GM12875 (cell line): ENCODE measurements around the gene CTNS.
"Not testable (repeated sequence)": the region's sequence is repeated elsewhere in the genome, so short reads cannot be mapped to it uniquely, and the experiment has no call there.

Experiments used
- H3K4me3 ChIP-seq: one replicate; pipeline ENCODE4 v1.5.1; 2011; ENCODE audit warnings: low read depth, low read length, control low read depth
- CTCF ChIP-seq: IDR thresholded peaks from 2 replicates; pipeline ENCODE4 v1.5.1; 2011; ENCODE audit warnings: low read depth, mild to moderate bottlenecking, control low read depth, inconsistent platforms, low read length, moderate library complexity, borderline replicate concordance; ENCODE audit not compliant: insufficient read depth

The CTNS gene

DNA sequence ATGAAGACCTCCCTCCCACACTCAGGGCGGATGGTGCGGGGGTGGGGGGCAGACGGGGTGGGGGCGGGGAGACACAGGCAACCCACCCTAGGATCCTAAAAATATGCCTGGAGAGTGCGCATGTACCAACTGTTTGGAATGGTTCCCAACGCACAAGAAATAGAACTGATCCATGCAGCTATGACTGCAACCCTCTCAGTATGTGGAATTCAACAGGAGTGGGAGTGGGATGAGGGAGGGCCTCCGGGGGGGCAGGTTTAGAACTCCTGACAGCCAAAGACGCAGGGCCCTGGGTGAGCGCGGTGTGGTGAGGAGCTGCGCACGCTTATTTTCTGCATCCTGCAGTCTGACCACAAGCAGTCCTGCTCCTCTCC lies 60.5 kb downstream of the CTNS start:
- H3K4me3 ChIP-seq: no peak overlapping the region
- no peak for TF ChIP-seq CTCF

GRCh38 chr17:3698139-3698538 lies 61.6 kb downstream of the CTNS start:
- TF ChIP-seq CTCF: no peak
- no peak overlapping the region for H3K4me3 ChIP-seq

- no peak overlapping the region for H3K4me3 ChIP-seq
- no peak for TF ChIP-seq CTCF
These were observed 63.4 kb downstream of the CTNS start for GRCh38 chr17:3699951-3700350.

- H3K4me3 ChIP-seq: not testable (repeated sequence)
These were observed 65.5 kb downstream of the CTNS start for GRCh38 chr17:3702041-3702539.

DNA sequence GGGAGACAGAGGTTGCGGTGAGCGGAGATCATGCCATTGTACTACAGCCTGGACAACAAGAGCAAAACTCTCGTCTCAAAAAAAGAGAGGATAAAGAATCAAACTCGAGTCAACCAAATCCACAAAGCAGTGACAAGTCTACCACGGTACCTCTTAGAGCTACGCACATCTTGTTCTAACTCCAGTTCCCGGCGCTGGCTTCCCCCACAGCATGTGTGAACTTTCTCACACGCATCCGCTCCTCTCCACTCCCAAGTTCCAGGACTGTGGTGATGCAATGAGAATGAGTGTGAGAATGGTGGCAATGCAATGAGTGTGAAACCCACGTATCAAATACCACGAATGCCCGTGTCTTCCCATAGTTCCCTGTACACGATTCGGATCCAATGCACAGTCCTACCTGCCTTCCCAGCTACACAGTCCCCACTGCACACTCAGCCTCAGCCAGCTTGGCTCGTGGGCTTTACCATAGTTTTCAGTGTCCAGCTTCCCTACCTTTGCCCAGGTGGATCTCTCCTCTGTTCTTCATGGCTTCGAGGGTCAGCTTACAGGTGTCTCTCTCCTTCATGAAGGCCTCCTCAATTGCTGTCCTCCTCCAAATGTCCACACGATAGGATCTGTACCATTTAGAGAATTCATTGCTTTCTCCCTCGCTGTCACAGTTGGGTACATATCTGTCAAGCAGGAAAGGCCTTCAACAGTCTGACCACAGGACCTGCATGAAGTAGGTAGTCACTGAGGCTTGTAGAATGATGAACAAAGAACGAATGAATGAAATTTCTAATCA lies 68.6 kb downstream of the CTNS start:
- TF ChIP-seq CTCF: no peak
- no peak overlapping the region for H3K4me3 ChIP-seq

- H3K4me3 ChIP-seq: not testable (repeated sequence)
These were observed 69.1 kb downstream of the CTNS start for GRCh38 chr17:3705718-3705984.

- no peak overlapping the region for H3K4me3 ChIP-seq
- TF ChIP-seq CTCF: no peak
These were observed 71.8 kb downstream of the CTNS start for GRCh38 chr17:3708366-3708765.

- H3K4me3 ChIP-seq: no peak overlapping the region
- no peak for TF ChIP-seq CTCF
These were observed 74.4 kb downstream of the CTNS start for GRCh38 chr17:3710951-3711383.
